Transverse colon (tissue), 4 donors: ENCODE measurements around the gene PCNT. TPM values are rescaled to one million over a fixed set of nuclear protein-coding genes. Genes with fewer than 3 reads are reported as not detected.

Experiments
- DNase-seq: peaks from one replicate; pipeline ENCODE4 v3.0.0-alpha.2; 2019
- H3K27ac ChIP-seq, 4 donors: fragments of 200-600 bp; sonication (generic); 2 replicates each; pipeline ENCODE4 v1.5.1; 2016 to 2018; ENCODE audit warnings: inconsistent platforms in 4 of 4
- H3K27me3 ChIP-seq: fragments of 200-600 bp; sonication (generic); 2 replicates; pipeline ENCODE4 v1.5.1; 2017; ENCODE audit warnings: inconsistent platforms
- H3K36me3 ChIP-seq, 4 donors: fragments of 200-600 bp; sonication (generic); 2 replicates each; pipeline ENCODE4 v1.5.1; 2017 to 2019; ENCODE audit warnings: inconsistent platforms in 4 of 4
- H3K4me1 ChIP-seq, 4 donors: fragments of 200-600 bp; sonication (generic); 2 replicates each; pipeline ENCODE4 v1.5.1; 2017 to 2020; ENCODE audit warnings: inconsistent platforms in 4 of 4
- H3K4me3 ChIP-seq, 4 donors: fragments of 200-600 bp; sonication (generic); 1 replicate in 1 of 4; 2 replicates in 3 of 4; pipeline versions ENCODE4 v1.5.1 to v1.6.1; 2017 to 2019; ENCODE audit warnings: inconsistent platforms in 4 of 4
- H3K9me3 ChIP-seq, 2 donors: fragments of 200-600 bp; sonication (generic); 2 replicates each; pipeline ENCODE4 v1.5.1; 2017 to 2019; ENCODE audit warnings: inconsistent platforms in 2 of 2
- CTCF ChIP-seq, 5 experiments: fragments of 200-600 bp in 3 of 5; fragments of 450-650 bp in 2 of 5; sonication (generic) in 3 of 5; IDR thresholded peaks; 1 replicate in 2 of 5; 2 replicates in 3 of 5; pipeline ENCODE4 v1.5.1; 2016 to 2017; ENCODE audit warnings: antibody characterized with exemption in 5 of 5, inconsistent platforms in 3 of 5, mild to moderate bottlenecking in 2 of 5, moderate library complexity in 1 of 5
- EP300 ChIP-seq: sonication (generic); formaldehyde crosslinking; IDR thresholded peaks from one replicate; pipeline ENCODE4 v1.6.1; 2017; ENCODE audit warnings: antibody characterized with exemption, low read depth
- POLR2A ChIP-seq: fragments of 450-650 bp; IDR thresholded peaks from one replicate; pipeline ENCODE4 v1.6.1; 2016; ENCODE audit warnings: antibody characterized with exemption, mild to moderate bottlenecking, moderate library complexity
- POLR2AphosphoS5 ChIP-seq, 3 donors: sonication (generic); formaldehyde crosslinking; IDR thresholded peaks; one replicate each; pipeline ENCODE4 v1.6.1; 2016; ENCODE audit warnings: antibody characterized with exemption in 3 of 3
- WGBS, 2 donors: methylation state at CpG; one replicate each; pipeline ENCODE4 v1.1.5; 2018; ENCODE audit warnings: low coverage in 1 of 2; 5-methylcytosine and 5-hydroxymethylcytosine counted together
- in situ Hi-C, 4 donors: fragments of 200-750 bp; cut with MboI; loops; one replicate each; pipeline versions ENCODE4 v1.15.0 to v1.15.1; 2017; ENCODE audit warnings: low sequenced_read_pairs in 3 of 4, low pct_ligation_motif_present in 1 of 4, low pct_unique_long_range_greater_than_20kb in 1 of 4
- intact Hi-C: fragments of 100-400 bp; cut with DNase I; formaldehyde crosslinking; loops from one replicate; pipeline ENCODE4 v1.15.1; 2023; ENCODE audit warnings: low total_unique reads
- total RNA-seq, 4 donors: library from RNA; depleted of rRNA; stranded (reverse); fragments of >200 nt; gene quantifications; one replicate each; pipeline ENCODE4 v1.1.0, GENCODE V29; 2016

Gene PCNT
- total RNA-seq, 4 donors from 2014 or later = 27.6 to 171 (median 63.4) TPM

GRCh38 chr21:46350571-46350970 is 26.6 kb downstream of the PCNT start:
- WGBS, 2 donors = 89 to 92% methylated on average over 4 to 8 of the region's 8 CpGs
- Histone ChIP-seq H3K4me1 (no peaks in the 10 kb centered on the region), H3K27me3 (no peaks in the 10 kb centered on the region), H3K9me3 (no peaks in the 10 kb centered on the region), H3K4me3 (no peak overlapping the region), H3K36me3 (peaks cover 0 to 81% (median 29%) of the 10 kb centered on the region in 4 donors), H3K27ac (no peak overlapping the region)
- no peak for DNase-seq
- in situ Hi-C loops (no loop called here), intact Hi-C loops (no loop called here)
- TF ChIP-seq CTCF (IDR thresholded peaks at IDR 0.05) = no peak

- no peak for TF ChIP-seq CTCF (IDR thresholded peaks at IDR 0.05)
- no peak for TF ChIP-seq POLR2AphosphoS5 (IDR thresholded peaks at IDR 0.05)
- no peak for TF ChIP-seq POLR2A
- TF ChIP-seq EP300 = no peak
- no peaks in the 10 kb centered on the region for H3K4me1 ChIP-seq
- H3K9me3 ChIP-seq = no peaks in the 10 kb centered on the region
- intact Hi-C loops = no loop called here
- 95% methylated on average over 13 of the region's 13 CpGs; no CpG with 5 or more reads in 1 of the 2 donors for WGBS, 2 donors
- H3K4me3 ChIP-seq = no peak overlapping the region
- DNase-seq = no peak
- H3K27me3 ChIP-seq = no peaks in the 10 kb centered on the region
- no peak overlapping the region for H3K27ac ChIP-seq
- in situ Hi-C loops = no loop called here
- peaks cover 0 to 77% (median 27%) of the 10 kb centered on the region in 4 donors for H3K36me3 ChIP-seq
Measured at GRCh38 chr21:46350981-46351380, 27.0 kb downstream of the PCNT start.

GRCh38 chr21:46351476-46352163 is 27.7 kb downstream of the PCNT start:
- Histone ChIP-seq H3K36me3 (peaks cover 0 to 71% (median 25%) of the 10 kb centered on the region in 4 donors), H3K9me3 (no peaks in the 10 kb centered on the region), H3K27ac (no peak overlapping the region), H3K27me3 (no peaks in the 10 kb centered on the region), H3K4me1 (no peaks in the 10 kb centered on the region), H3K4me3 (no peak overlapping the region)
- 94% methylated on average over 10 of the region's 11 CpGs; no CpG with 5 or more reads in 1 of the 2 donors for WGBS, 2 donors
- no peak for DNase-seq
- TF ChIP-seq EP300 (no peak), CTCF (IDR thresholded peaks at IDR 0.05) (no peak), POLR2AphosphoS5 (IDR thresholded peaks at IDR 0.05) (no peak), POLR2A (no peak)
- in situ Hi-C loops (no loop called here), intact Hi-C loops (no loop called here)

GRCh38 chr21:46352164-46352515 is 28.2 kb downstream of the PCNT start:
- H3K4me1 ChIP-seq = no peaks in the 10 kb centered on the region
- H3K36me3 ChIP-seq = peaks cover 0 to 70% (median 22%) of the 10 kb centered on the region in 4 donors
- intact Hi-C loops (no loop called here), in situ Hi-C loops (no loop called here)
- no peak for TF ChIP-seq POLR2AphosphoS5 (IDR thresholded peaks at IDR 0.05)
- TF ChIP-seq CTCF (IDR thresholded peaks at IDR 0.05) = no peak
- no peak for TF ChIP-seq POLR2A
- TF ChIP-seq EP300 = no peak
- DNase-seq = no peak
- WGBS, 2 donors = 91% methylated on average over 11 of the region's 11 CpGs; no CpG with 5 or more reads in 1 of the 2 donors
- H3K9me3 ChIP-seq = no peaks in the 10 kb centered on the region
- H3K27me3 ChIP-seq = no peaks in the 10 kb centered on the region
- no peak overlapping the region for H3K27ac ChIP-seq
- no peak overlapping the region for H3K4me3 ChIP-seq
